ENCODE measurements around the gene CDC16. TPM values are rescaled to one million over a fixed set of nuclear protein-coding genes. Genes with fewer than 3 reads are reported as not detected.

The CDC16 gene
- total and polyA plus RNA-seq, 2 of the 8 experiments (the other 6 are each of a cell fraction or from before 2014, with no cell fraction given), result 42.5 to 83.4 TPM

GRCh38 chr13:114279146-114279545 is 44.4 kb downstream of the CDC16 start (continued):
- TF ChIP-seq CHD7 (IDR thresholded peaks at IDR 0.05; ENCODE audit: insufficient replicate concordance, low read length) (no peak), POLR2AphosphoS5 (IDR thresholded peaks at IDR 0.05; ENCODE audit: low read depth, low read length) (no peak), ATF2 (IDR thresholded peaks at IDR 0.05; ENCODE audit: low read length) (no peak), E2F6 (IDR thresholded peaks at IDR 0.05) (no peak), TEAD4 (IDR thresholded peaks at IDR 0.05; ENCODE audit: low read depth, low read length) (no peak), KDM4A (IDR thresholded peaks at IDR 0.05; ENCODE audit: low read depth, low read length, severe bottlenecking) (no peak), TAF7 (optimal IDR thresholded peaks at IDR 0.05; ENCODE audit: borderline replicate concordance, low read depth, low read length) (no peak)
